H9 (cell line): ENCODE measurements around the gene SMIM21. TPM values are rescaled to one million over a fixed set of nuclear protein-coding genes. Genes with fewer than 3 reads are reported as not detected.

Source experiments
- DNase-seq: peaks from one replicate; pipeline ENCODE4 v3.0.0-alpha.2; 2017
- H2AFZ ChIP-seq: one replicate; pipeline ENCODE4 v1.6.1; 2013; ENCODE audit warnings: mild to moderate bottlenecking, low read length, control low read depth, moderate library complexity
- H2AK5ac ChIP-seq: 2 replicates; pipeline ENCODE4 v1.6.1; 2013; ENCODE audit warnings: low read length, control low read depth, mixed read lengths; ENCODE audit not compliant: insufficient read length
- H2BK120ac ChIP-seq: one replicate; pipeline ENCODE4 v1.6.1; 2013; ENCODE audit warnings: low read depth, mild to moderate bottlenecking, low read length, control low read depth, inconsistent platforms; ENCODE audit not compliant: poor library complexity, severe bottlenecking
- H2BK12ac ChIP-seq: 2 replicates; pipeline ENCODE4 v1.6.1; 2013; ENCODE audit warnings: low read length, control low read depth, mixed read lengths, low read depth; ENCODE audit not compliant: insufficient read length
- H2BK15ac ChIP-seq: 2 replicates; pipeline ENCODE4 v1.6.1; 2013; ENCODE audit warnings: low read depth, low read length, control low read depth
- H2BK20ac ChIP-seq: one replicate; pipeline ENCODE4 v1.6.1; 2013; ENCODE audit warnings: low read depth, mild to moderate bottlenecking, low read length, control low read depth, inconsistent platforms; ENCODE audit not compliant: poor library complexity, severe bottlenecking
- H2BK5ac ChIP-seq: 2 replicates; pipeline ENCODE4 v1.6.1; 2013; ENCODE audit warnings: low read length, control low read depth, mixed read lengths; ENCODE audit not compliant: insufficient read length
- H3K14ac ChIP-seq: 2 replicates; pipeline ENCODE4 v1.6.1; 2013; ENCODE audit warnings: low read length, control low read depth; ENCODE audit not compliant: insufficient read depth
- H3K18ac ChIP-seq: 2 replicates; pipeline ENCODE4 v1.6.1; 2013; ENCODE audit warnings: low read depth, mild to moderate bottlenecking, mixed read lengths, low read length, control low read depth; ENCODE audit not compliant: insufficient read length
- H3K23ac ChIP-seq: 2 replicates; pipeline ENCODE4 v1.6.1; 2013; ENCODE audit warnings: low read length, control low read depth, mixed read lengths, low read depth; ENCODE audit not compliant: insufficient read length
- H3K23me2 ChIP-seq: 2 replicates; pipeline ENCODE4 v1.6.1; 2013; ENCODE audit warnings: low read depth, mild to moderate bottlenecking, mixed read lengths, low read length, control low read depth; ENCODE audit not compliant: insufficient read length, poor library complexity, severe bottlenecking
- H3K27ac ChIP-seq: 2 replicates; pipeline ENCODE4 v1.5.1; 2013; ENCODE audit warnings: low read length, control low read depth, mixed read lengths, low read depth; ENCODE audit not compliant: insufficient read length
- H3K27me3 ChIP-seq: 2 replicates; pipeline ENCODE4 v1.6.1; 2013; ENCODE audit warnings: low read length, control low read depth, inconsistent platforms; ENCODE audit not compliant: insufficient read depth
- H3K4ac ChIP-seq: 2 replicates; pipeline ENCODE4 v1.6.1; 2013; ENCODE audit warnings: low read depth, mild to moderate bottlenecking, control low read depth, inconsistent platforms, low read length, moderate library complexity
- H3K4me1 ChIP-seq: 2 replicates; pipeline ENCODE4 v1.6.1; 2013; ENCODE audit warnings: low read length, control low read depth, inconsistent platforms; ENCODE audit not compliant: insufficient read depth
- H3K4me2 ChIP-seq: 2 replicates; pipeline ENCODE4 v1.6.1; 2013; ENCODE audit warnings: low read length, control low read depth, mixed read lengths; ENCODE audit not compliant: insufficient read length, insufficient read depth
- H3K56ac ChIP-seq: 2 replicates; pipeline ENCODE4 v1.6.1; 2013; ENCODE audit warnings: low read depth, mild to moderate bottlenecking, mixed read lengths, low read length, control low read depth; ENCODE audit not compliant: insufficient read length
- H3K79me1 ChIP-seq: 2 replicates; pipeline ENCODE4 v1.6.1; 2013; ENCODE audit warnings: low read depth, mild to moderate bottlenecking, moderate library complexity, low read length, control low read depth, inconsistent platforms; ENCODE audit not compliant: insufficient read depth, poor library complexity, severe bottlenecking
- H3K79me2 ChIP-seq: 2 replicates; pipeline ENCODE4 v1.6.1; 2013; ENCODE audit warnings: low read length, control low read depth, inconsistent platforms; ENCODE audit not compliant: insufficient read depth
- H3K9ac ChIP-seq: 2 replicates; pipeline ENCODE4 v1.6.1; 2013; ENCODE audit warnings: low read length, control low read depth, mixed read lengths; ENCODE audit not compliant: insufficient read length; ENCODE audit errors: extremely low read depth
- H3K9me3 ChIP-seq: one replicate; pipeline ENCODE4 v1.6.1; 2013; ENCODE audit warnings: low read depth, low read length, inconsistent platforms; ENCODE audit not compliant: control insufficient read depth
- H3T11ph ChIP-seq: one replicate; pipeline ENCODE4 v1.6.1; 2013; ENCODE audit warnings: mild to moderate bottlenecking, low read length, control low read depth, inconsistent platforms
- H4K20me1 ChIP-seq: one replicate; pipeline ENCODE4 v1.6.1; 2013; ENCODE audit not compliant: control insufficient read depth, insufficient read length, insufficient read depth
- H4K5ac ChIP-seq: 2 replicates; pipeline ENCODE4 v1.6.1; 2013; ENCODE audit warnings: low read depth, mild to moderate bottlenecking, mixed read lengths, low read length, control low read depth; ENCODE audit not compliant: insufficient read length
- H4K8ac ChIP-seq: replicated peaks from 2 replicates; pipeline ENCODE4 v1.6.1; 2013; ENCODE audit warnings: low read length, control low read depth, mixed read lengths, low read depth; ENCODE audit not compliant: insufficient read length
- H4K91ac ChIP-seq: 2 replicates; pipeline ENCODE4 v1.6.1; 2013; ENCODE audit warnings: low read depth, mild to moderate bottlenecking, moderate library complexity, mixed read lengths, low read length, control low read depth; ENCODE audit not compliant: insufficient read length
- H3K27ac Mint-ChIP-seq, 3 experiments: 2 replicates in 2 of 3; 3 replicates in 1 of 3; pipeline ENCODE4 v1.8.0; 2020 to 2021; ENCODE audit warnings: mixed read lengths in 3 of 3, mild to moderate bottlenecking in 1 of 3, moderate library complexity in 1 of 3
- H3K27me3 Mint-ChIP-seq: 2 replicates; pipeline ENCODE4 v1.8.0; 2021; ENCODE audit warnings: low read depth, mild to moderate bottlenecking, moderate library complexity, mixed read lengths
- H3K36me3 Mint-ChIP-seq, 3 experiments: 2 replicates in 2 of 3; 3 replicates in 1 of 3; pipeline ENCODE4 v1.8.0; 2020 to 2021; ENCODE audit warnings: low read depth in 3 of 3, mixed read lengths in 3 of 3; ENCODE audit not compliant: insufficient read depth in 1 of 3
- H3K4me1 Mint-ChIP-seq, 2 experiments: 2 replicates each; pipeline ENCODE4 v1.8.0; 2020; ENCODE audit warnings: mixed read lengths in 2 of 2
- H3K4me3 Mint-ChIP-seq, 2 experiments: 2 replicates in 1 of 2; 3 replicates in 1 of 2; pipeline ENCODE4 v1.8.0; 2020 to 2021; ENCODE audit warnings: mild to moderate bottlenecking in 2 of 2, mixed read lengths in 2 of 2, moderate library complexity in 1 of 2
- H3K9me3 Mint-ChIP-seq, 2 experiments: 2 replicates in 1 of 2; 3 replicates in 1 of 2; pipeline ENCODE4 v1.8.0; 2020; ENCODE audit warnings: mild to moderate bottlenecking in 2 of 2, mixed read lengths in 2 of 2, moderate library complexity in 1 of 2
- CTCF ChIP-seq: fragments of 200-600 bp; sonication (generic); conservative IDR thresholded peaks from 3 replicates; pipeline ENCODE4 v1.8.0; 2021; ENCODE audit warnings: antibody characterized with exemption, mild to moderate bottlenecking
- WGBS: extraction: QIAGEN DNeasy Blood & Tissue Kit; methylation state at CpG from one replicate; pipeline ENCODE4 v1.1.7; 2013; ENCODE audit warnings: missing lambda C conversion rate, low lambda C conversion rate, mixed read lengths; ENCODE audit not compliant: insufficient read length; ENCODE audit errors: extremely low coverage; 5-methylcytosine and 5-hydroxymethylcytosine counted together
- total RNA-seq: library from RNA; stranded (reverse); gene quantifications from 2 replicates; pipeline ENCODE4 v1.2.1, GENCODE V29; 2021

Gene SMIM21
- total RNA-seq, 1 experiment from 2014 or later, result not detected

GRCh38 chr18:75441896-75442295, 14.4 kb upstream of the SMIM21 start:
- WGBS, result no CpG with 5 or more reads among the region's 5 CpGs
- Histone ChIP-seq H3T11ph (no peak overlapping the region), H3K4me2 (no peak overlapping the region), H3K4ac (no peak overlapping the region), H4K8ac (no peak overlapping the region), H2BK20ac (no peak overlapping the region), H3K18ac (no peak overlapping the region), H3K9me3 (no peaks in the 10 kb centered on the region), H4K5ac (no peak overlapping the region), H2BK5ac (no peak overlapping the region), H3K23ac (no peak overlapping the region), H3K4me1 (no peaks in the 10 kb centered on the region), H2BK120ac (no peak overlapping the region), H2AK5ac (no peak overlapping the region), H3K9ac (no peak overlapping the region), H3K27ac (no peak overlapping the region), H3K79me1 (no peaks in the 10 kb centered on the region), H3K23me2 (no peaks in the 10 kb centered on the region), H3K56ac (no peak overlapping the region), H2BK15ac (no peak overlapping the region), H3K27me3 (no peaks in the 10 kb centered on the region), H3K79me2 (no peaks in the 10 kb centered on the region), H4K91ac (no peak overlapping the region), H3K14ac (no peak overlapping the region), H4K20me1 (no peaks in the 10 kb centered on the region), H2AFZ (no peak overlapping the region), H2BK12ac (no peak overlapping the region)
- Mint-ChIP-seq H3K27me3 (no peaks in the 10 kb centered on the region; the same call in 1 of the 2 replicates), H3K27ac (no peak overlapping the region), H3K9me3 (no peaks in the 10 kb centered on the region), H3K4me1 (no peaks in the 10 kb centered on the region; a peak in 1 of 4 replicates), H3K36me3 (no peaks in the 10 kb centered on the region), H3K4me3 (no peak overlapping the region)
- no peak for DNase-seq
- TF ChIP-seq CTCF, result no peak
